HepG2 (cell line): ENCODE data around the gene GGA1. TPM values are rescaled to one million over a fixed set of nuclear protein-coding genes. Genes with fewer than 3 reads are reported as not detected.

ENCODE experiments used
- BCLAF1 ChIP-seq: fragments of 450-650 bp; IDR thresholded peaks from 2 replicates; pipeline ENCODE4 v1.6.1; 2017; ENCODE audit warnings: mild to moderate bottlenecking
- CC2D1A ChIP-seq: sonication (generic); formaldehyde crosslinking; IDR thresholded peaks from 2 replicates; pipeline ENCODE4 v1.8.1; 2023; ENCODE audit warnings: mild to moderate bottlenecking, missing genetic modification reagents
- DZIP1 ChIP-seq: sonication (generic); formaldehyde crosslinking; IDR thresholded peaks from 2 replicates; pipeline ENCODE4 v1.5.0; 2020; ENCODE audit warnings: mild to moderate bottlenecking, missing genetic modification reagents
- HNRNPL ChIP-seq: fragments of 200-400 bp; formaldehyde crosslinking; IDR thresholded peaks from 2 replicates; pipeline ENCODE4 v1.6.1; 2017; ENCODE audit warnings: mild to moderate bottlenecking, low read depth, low read length
- HNRNPLL ChIP-seq: fragments of 200-400 bp; formaldehyde crosslinking; IDR thresholded peaks from 2 replicates; pipeline ENCODE4 v1.6.1; 2017; ENCODE audit warnings: mild to moderate bottlenecking, low read depth, low read length; ENCODE audit not compliant: poor library complexity, severe bottlenecking
- MNT ChIP-seq: fragments of 450-650 bp; IDR thresholded peaks from 2 replicates; pipeline ENCODE4 v1.6.1; 2016
- REPIN1 ChIP-seq: sonication (generic); formaldehyde crosslinking; IDR thresholded peaks from 2 replicates; pipeline ENCODE4 v1.8.0; 2022; ENCODE audit warnings: missing genetic modification reagents, low read depth, mild to moderate bottlenecking, borderline replicate concordance
- SRF ChIP-seq: IDR thresholded peaks from 2 replicates; pipeline ENCODE4 v1.6.1; 2011; ENCODE audit warnings: mild to moderate bottlenecking, low read depth, low read length, moderate library complexity
- TEF ChIP-seq: sonication (generic); formaldehyde crosslinking; IDR thresholded peaks from 2 replicates; pipeline ENCODE4 v1.5.0; 2020; ENCODE audit warnings: missing genetic modification reagents
- TRAFD1 ChIP-seq: sonication (generic); formaldehyde crosslinking; IDR thresholded peaks from 2 replicates; pipeline ENCODE4 v1.5.1; 2020; ENCODE audit warnings: missing genetic modification reagents, mild to moderate bottlenecking, borderline replicate concordance
- TRIM22 ChIP-seq: fragments of 450-650 bp; IDR thresholded peaks from 2 replicates; pipeline ENCODE4 v1.6.1; 2017
- ZNF260 ChIP-seq: sonication (generic); formaldehyde crosslinking; IDR thresholded peaks from 2 replicates; pipeline ENCODE4 v1.4.0; 2020; ENCODE audit warnings: missing genetic modification reagents, low read depth, mild to moderate bottlenecking, borderline replicate concordance
- ZNF44 ChIP-seq: sonication (generic); formaldehyde crosslinking; IDR thresholded peaks from 2 replicates; pipeline ENCODE4 v1.5.1; 2020; ENCODE audit warnings: mild to moderate bottlenecking, missing genetic modification reagents
- ZNF510 ChIP-seq: sonication (generic); formaldehyde crosslinking; IDR thresholded peaks from 2 replicates; pipeline ENCODE4 v1.4.0; 2020; ENCODE audit warnings: low read depth, mild to moderate bottlenecking, missing genetic modification reagents
- ZNF639 ChIP-seq: conservative IDR thresholded peaks from 2 replicates; pipeline ENCODE4 v1.6.1; 2018; ENCODE audit warnings: missing genetic modification reagents
- polyA plus RNA-seq, 8 experiments: library from polyadenylated mRNA; depleted of rRNA in 3 of 8; stranded (reverse) in 7 of 8; unstranded in 1 of 8; fragments of >200 nt; fragmentation: Illumina TruSeq in 4 of 8; extraction: Trizol in 4 of 8; gene quantifications; 2 replicates each; pipeline versions ENCODE4 v1.2.1 to v1.2.3, GENCODE V29; 2011 to 2016; ENCODE audit warnings: low read depth in 4 of 8, missing spikeins in 1 of 8, mixed read lengths in 1 of 8; ENCODE audit not compliant: insufficient read depth in 1 of 8
- total RNA-seq, 5 experiments: library from RNA; depleted of rRNA; stranded (reverse); fragments of >200 nt; fragmentation: Illumina TruSeq; extraction: Trizol; gene quantifications; 2 replicates each; pipeline ENCODE4 v1.2.3, GENCODE V29; 2016; ENCODE audit warnings: low read depth in 1 of 5

The GGA1 gene
- total and polyA plus RNA-seq, 2 of the 13 experiments (the other 11 are each of a cell fraction or from before 2014, with no cell fraction given), result 29.1 to 87.2 TPM

GRCh38 chr22:37608477-37609239, at the start of gene GGA1 (continued):
- TF ChIP-seq ZNF639, result peak; percentile 99
- no peak for TF ChIP-seq ZNF260 (CRISPR knock-in tag)
- TF ChIP-seq HNRNPLL, result peak; percentile 49
- no peak for TF ChIP-seq CC2D1A (CRISPR knock-in tag)
- no peak for TF ChIP-seq TRIM22
- peak; percentile 30; the same call in 1 of the 2 replicates for TF ChIP-seq HNRNPL
- TF ChIP-seq TEF (CRISPR knock-in tag), result no peak
- no peak for TF ChIP-seq SRF
- 0 out of 2 replicates have a peak, but pooled peaks have one; percentile 21 for TF ChIP-seq MNT
- TF ChIP-seq ZNF510, result 0 out of 2 replicates have a peak, but pooled peaks have one; percentile 8
- 0 out of 2 replicates have a peak, but pooled peaks have one; percentile 74 for TF ChIP-seq REPIN1 (CRISPR knock-in tag)
- TF ChIP-seq DZIP1 (CRISPR knock-in tag), result no peak
- peak; percentile 91; the same call in 1 of the 2 replicates for TF ChIP-seq ZNF44 (CRISPR knock-in tag)
- no peak for TF ChIP-seq BCLAF1
- TF ChIP-seq TRAFD1, result no peak
